HepG2 (cell line): Measurements from ENCODE around the gene HTR1D. TPM values are rescaled to one million over a fixed set of nuclear protein-coding genes. Genes with fewer than 3 reads are reported as not detected.

Experiments
- ATAC-seq: fragments of 200-7000 bp; cut with Tn5 transposase; 3 replicates; pipeline ENCODE4 v1.9.1; 2020; ENCODE audit warnings: mild to moderate bottlenecking, moderate library complexity
- BruUV-seq: library from RNA; stranded (reverse); fragments of 400-500 nt; replicated peaks from 2 replicates; lab custom pipeline; 2021; lab: Mats Ljungman, UMichigan
- CTCF ChIA-PET: fragments of 300-600 bp; formaldehyde crosslinking; extraction: SDS; loops from one replicate; lab custom pipeline; 2021; ENCODE audit warnings: low total read pairs, inconsistent platforms, low intra/inter-chr PET ratio; lab: Yijun Ruan, JAX
- POLR2A ChIA-PET: fragments of 350-600 bp; sonication (Branson Sonifier 250); formaldehyde crosslinking; loops from one replicate; lab custom pipeline; 2020; ENCODE audit warnings: antibody characterized with exemption, inconsistent platforms; lab: Yijun Ruan, JAX
- DNase-seq: peaks from one replicate; pipeline ENCODE4 v3.0.0-alpha.2; 2015; ENCODE audit warnings: low spot score
- FAIRE-seq: peaks from 3 replicates; lab custom pipeline; 2011; peaks lifted over from hg19 to GRCh38; lab: Jason Lieb, UNC
- H2AFZ ChIP-seq: one replicate; pipeline ENCODE4 v1.6.1; 2011; ENCODE audit warnings: low read length, inconsistent platforms
- H3K27ac ChIP-seq: fragments of 300-600 bp; 3 replicates; pipeline ENCODE4 v1.8.0; 2011; ENCODE audit warnings: mixed run types, mild to moderate bottlenecking, mixed read lengths, low read length, inconsistent platforms; ENCODE audit not compliant: insufficient read depth; ENCODE audit errors: extremely low read length
- H3K27me3 ChIP-seq, 2 experiments: fragments of 200-600 bp in 1 of 2; 2 replicates in 1 of 2; 3 replicates in 1 of 2; pipeline versions ENCODE4 v1.6.0 to v1.8.0; 2011; ENCODE audit warnings: low read length in 2 of 2, mild to moderate bottlenecking in 2 of 2, moderate library complexity in 2 of 2, inconsistent platforms in 1 of 2; ENCODE audit not compliant: insufficient read depth in 2 of 2, control insufficient read depth in 1 of 2
- H3K36me3 ChIP-seq, 2 experiments: fragments of 200-600 bp in 1 of 2; replicated peaks in 1 of 2; 2 replicates in 1 of 2; 3 replicates in 1 of 2; pipeline versions ENCODE4 v1.5.1 to v1.8.0; 2011; ENCODE audit warnings: low read length in 2 of 2, inconsistent platforms in 1 of 2; ENCODE audit not compliant: insufficient read depth in 2 of 2, control insufficient read depth in 1 of 2
- H3K4me1 ChIP-seq: 2 replicates; pipeline ENCODE4 v1.5.1; 2012; ENCODE audit warnings: low read length, inconsistent platforms; ENCODE audit not compliant: insufficient read depth
- H3K4me2 ChIP-seq: 2 replicates; pipeline ENCODE4 v1.6.0; 2011; ENCODE audit warnings: low read depth, low read length, inconsistent platforms
- H3K4me3 ChIP-seq, 3 experiments: fragments of 200-600 bp in 1 of 3; sonication (generic), shearing (Covaris generic) in 1 of 3; replicated peaks in 1 of 3; 2 replicates each; pipeline ENCODE4 v1.5.1; 2011 to 2016; ENCODE audit warnings: low read length in 3 of 3, inconsistent platforms in 2 of 3, low read depth in 2 of 3, mild to moderate bottlenecking in 2 of 3, control low read depth in 1 of 3, mixed read lengths in 1 of 3; ENCODE audit not compliant: insufficient read depth in 1 of 3
- H3K79me2 ChIP-seq: one replicate; pipeline ENCODE4 v1.6.1; 2011; ENCODE audit warnings: low read length, inconsistent platforms; ENCODE audit not compliant: insufficient read depth
- H3K9ac ChIP-seq: 2 replicates; pipeline ENCODE4 v1.6.0; 2011; ENCODE audit warnings: mild to moderate bottlenecking, low read depth, low read length, inconsistent platforms; ENCODE audit not compliant: insufficient read depth
- H3K9me3 ChIP-seq: 2 replicates; pipeline ENCODE4 v1.5.1; 2012; ENCODE audit warnings: mild to moderate bottlenecking, low read length
- H4K20me1 ChIP-seq: 2 replicates; pipeline ENCODE4 v1.6.0; 2011; ENCODE audit warnings: inconsistent platforms, mild to moderate bottlenecking, low read length, moderate library complexity; ENCODE audit not compliant: insufficient read depth
- E2F5 ChIP-seq: sonication (generic); formaldehyde crosslinking; conservative IDR thresholded peaks from 2 replicates; pipeline ENCODE4 v1.4.0; 2020; ENCODE audit warnings: missing genetic modification reagents
- EED ChIP-seq: sonication (generic); formaldehyde crosslinking; IDR thresholded peaks from 2 replicates; pipeline ENCODE4 v1.5.0; 2020; ENCODE audit warnings: mild to moderate bottlenecking, missing genetic modification reagents
- GATAD2A ChIP-seq: IDR thresholded peaks from 2 replicates; pipeline ENCODE4 v1.6.1; 2016
- HINFP ChIP-seq: sonication (generic); formaldehyde crosslinking; IDR thresholded peaks from 2 replicates; pipeline ENCODE4 v1.4.0; 2020; ENCODE audit warnings: low read depth, mild to moderate bottlenecking, missing genetic modification reagents
- MEF2D ChIP-seq: sonication (generic); formaldehyde crosslinking; IDR thresholded peaks from 2 replicates; pipeline ENCODE4 v1.5.1; 2020; ENCODE audit warnings: mild to moderate bottlenecking, missing genetic modification reagents
- MXD1 ChIP-seq: sonication (generic); formaldehyde crosslinking; IDR thresholded peaks from 2 replicates; pipeline ENCODE4 v1.4.0; 2020; ENCODE audit warnings: mild to moderate bottlenecking, missing genetic modification reagents
- PRPF4 ChIP-seq: fragments of 200-400 bp; formaldehyde crosslinking; IDR thresholded peaks from 2 replicates; pipeline ENCODE4 v1.6.1; 2016; ENCODE audit warnings: low read length, low read depth; ENCODE audit not compliant: poor library complexity, severe bottlenecking
- RXRA ChIP-seq: sonication (generic); formaldehyde crosslinking; IDR thresholded peaks from 2 replicates; pipeline ENCODE4 v1.5.1; 2020; ENCODE audit warnings: missing genetic modification reagents
- SNAPC4 ChIP-seq: sonication (generic); formaldehyde crosslinking; IDR thresholded peaks from 2 replicates; pipeline ENCODE4 v1.4.0; 2020; ENCODE audit warnings: mild to moderate bottlenecking, missing genetic modification reagents
- SRY ChIP-seq: sonication (generic); formaldehyde crosslinking; IDR thresholded peaks from 2 replicates; pipeline ENCODE4 v1.8.0; 2022; ENCODE audit warnings: mild to moderate bottlenecking, missing genetic modification reagents
- ZFP91 ChIP-seq: sonication (generic); formaldehyde crosslinking; IDR thresholded peaks from 2 replicates; pipeline ENCODE4 v1.9.0; 2022; ENCODE audit warnings: missing genetic modification reagents, mild to moderate bottlenecking, borderline replicate concordance
- ZNF160 ChIP-seq: sonication (generic); formaldehyde crosslinking; IDR thresholded peaks from 2 replicates; pipeline ENCODE4 v1.8.0; 2022; ENCODE audit warnings: mild to moderate bottlenecking, inconsistent platforms, missing genetic modification reagents
- ZNF282 ChIP-seq: fragments of 450-650 bp; IDR thresholded peaks from 2 replicates; pipeline ENCODE4 v1.6.1; 2018; ENCODE audit not compliant: partially characterized antibody
- ZNF451 ChIP-seq: sonication (generic); formaldehyde crosslinking; IDR thresholded peaks from 2 replicates; pipeline ENCODE4 v1.5.0; 2020; ENCODE audit warnings: mild to moderate bottlenecking, missing genetic modification reagents
- ZNF598 ChIP-seq: sonication (generic); formaldehyde crosslinking; IDR thresholded peaks from 2 replicates; pipeline ENCODE4 v1.5.1; 2020; ENCODE audit warnings: mild to moderate bottlenecking, missing genetic modification reagents, borderline replicate concordance
- ZNF724P ChIP-seq: sonication (generic); formaldehyde crosslinking; IDR thresholded peaks from 2 replicates; pipeline ENCODE4 v1.8.0; 2022; ENCODE audit warnings: missing genetic modification reagents, borderline replicate concordance
- ZNF839 ChIP-seq: sonication (generic); formaldehyde crosslinking; IDR thresholded peaks from 2 replicates; pipeline ENCODE4 v1.4.0; 2020; ENCODE audit warnings: missing genetic modification reagents, mild to moderate bottlenecking, borderline replicate concordance
- WGBS: methylation state at CpG from one replicate; pipeline ENCODE4 v1.1.6; 2017; ENCODE audit warnings: low lambda C conversion rate; 5-methylcytosine and 5-hydroxymethylcytosine counted together
- in situ Hi-C: cut with HindIII; loops from 2 replicates; pipeline ENCODE4 v1.10.0; 2017; ENCODE audit warnings: low pct_unique_long_range_greater_than_20kb; ENCODE audit not compliant: extremely low pct_ligation_motif_present
- intact Hi-C: fragments of 100-400 bp; cut with micrococcal nuclease; formaldehyde crosslinking; loops from one replicate; pipeline ENCODE4 v1.10.0; 2022; ENCODE audit not compliant: unreplicated experiment
- polyA plus RNA-seq, 8 experiments: library from polyadenylated mRNA; depleted of rRNA in 3 of 8; stranded (reverse) in 7 of 8; unstranded in 1 of 8; fragments of >200 nt; fragmentation: Illumina TruSeq in 4 of 8; extraction: Trizol in 4 of 8; gene quantifications; 2 replicates each; pipeline versions ENCODE4 v1.2.1 to v1.2.3, GENCODE V29; 2011 to 2016; ENCODE audit warnings: low read depth in 4 of 8, missing spikeins in 1 of 8, mixed read lengths in 1 of 8; ENCODE audit not compliant: insufficient read depth in 1 of 8
- total RNA-seq, 5 experiments: library from RNA; depleted of rRNA; stranded (reverse); fragments of >200 nt; fragmentation: Illumina TruSeq; extraction: Trizol; gene quantifications; 2 replicates each; pipeline ENCODE4 v1.2.3, GENCODE V29; 2016; ENCODE audit warnings: low read depth in 1 of 5

HTR1D gene
- total and polyA plus RNA-seq, 2 of the 13 experiments (the other 11 are each of a cell fraction or from before 2014, with no cell fraction given): 0.04 to 0.07 TPM

- no peak overlapping the region for H2AFZ ChIP-seq
- 90% methylated on average over 2 of the region's 2 CpGs for WGBS
- H4K20me1 ChIP-seq: no peaks in the 10 kb centered on the region
- intact Hi-C loops: no loop called here
- H3K4me3 ChIP-seq: no peak overlapping the region
- no peaks in the 10 kb centered on the region for H3K9me3 ChIP-seq
- no peak overlapping the region for H3K4me2 ChIP-seq
- in situ Hi-C loops: no loop called here
- no peaks in the 10 kb centered on the region for H3K27me3 ChIP-seq
- H3K27ac ChIP-seq: peak overlapping the region; percentile 11
- no TSS peak for BruUV-seq
- H3K4me1 ChIP-seq: peaks cover 41% of the 10 kb centered on the region
- FAIRE-seq (no peak), DNase-seq (no peak), ATAC-seq (no peak)
- H3K36me3 ChIP-seq: no peaks in the 10 kb centered on the region
- H3K9ac ChIP-seq: no peak overlapping the region
- peaks cover 81% of the 10 kb centered on the region for H3K79me2 ChIP-seq
- ChIA-PET CTCF (no interaction called here), POLR2A (no interaction called here)
- no peak for TF ChIP-seq SNAPC4 (CRISPR knock-in tag)
- no peak for TF ChIP-seq E2F5 (CRISPR knock-in tag)
- TF ChIP-seq MEF2D (CRISPR knock-in tag): no peak
- no peak for TF ChIP-seq ZFP91
- no peak for TF ChIP-seq ZNF724P
- no peak for TF ChIP-seq PRPF4
- TF ChIP-seq SRY (CRISPR knock-in tag): no peak
- no peak for TF ChIP-seq ZNF839 (CRISPR knock-in tag)
- no peak for TF ChIP-seq ZNF598 (CRISPR knock-in tag)
- TF ChIP-seq MXD1 (CRISPR knock-in tag): no peak
- TF ChIP-seq ZNF160 (CRISPR knock-in tag): no peak
- TF ChIP-seq ZNF451 (CRISPR knock-in tag): no peak
- TF ChIP-seq RXRA (CRISPR knock-in tag): no peak
- no peak for TF ChIP-seq GATAD2A
- no peak for TF ChIP-seq ZNF282
- TF ChIP-seq HINFP (CRISPR knock-in tag): no peak
- no peak for TF ChIP-seq EED (CRISPR knock-in tag)
Observed at GRCh38 chr1:23150125-23150524, 67.2 kb downstream of the HTR1D start.
